NCI-H345 treated with DMSO at 0.1 percent for 48 hours (cell line): ENCODE results near the gene SARM1.
"Not testable (repeated sequence)": the region's sequence is repeated elsewhere in the genome, so short reads cannot be mapped to it uniquely, and the experiment has no call there.

ENCODE experiments used
- DNase-seq: peaks from one replicate; lab custom pipeline; 2025; ENCODE audit not compliant: unreplicated experiment; lab: John Stamatoyannopoulos, UW

The SARM1 gene

GRCh38 chr17:28371245-28372202, at the start of gene SARM1:
TSS of gene SARM1 (plus strand) at chr17:28371694. CDS start at chr17:28372033, 339 bp downstream.
- peak; percentile 84 for DNase-seq

GRCh38 chr17:28324267-28324745, 47.2 kb upstream of the SARM1 start:
- DNase-seq: no peak

GRCh38 chr17:28324781-28325180, 46.7 kb upstream of the SARM1 start:
- no peak for DNase-seq

GRCh38 chr17:28325211-28325610, 46.3 kb upstream of the SARM1 start:
- no peak for DNase-seq

DNA sequence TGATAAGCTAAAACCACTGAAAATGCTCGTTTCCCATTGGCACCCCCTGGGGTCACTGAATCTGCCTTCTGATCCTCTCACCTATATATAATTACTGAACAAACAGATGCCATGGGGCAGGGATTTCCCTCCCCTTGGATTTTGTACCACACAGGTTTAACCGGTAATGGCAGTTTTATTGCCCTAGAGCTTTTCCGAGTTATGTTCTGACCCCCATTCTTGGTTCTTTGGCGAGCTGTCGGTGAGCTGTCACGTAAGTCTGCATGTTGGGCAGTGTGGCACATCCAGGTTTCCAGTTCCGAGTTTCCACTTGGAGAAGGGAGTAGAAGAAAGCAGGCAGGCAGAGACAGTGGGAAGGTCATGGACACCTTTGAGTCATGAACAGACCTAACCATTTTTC, 45.4 kb upstream of the SARM1 start:
- no peak for DNase-seq

DNA sequence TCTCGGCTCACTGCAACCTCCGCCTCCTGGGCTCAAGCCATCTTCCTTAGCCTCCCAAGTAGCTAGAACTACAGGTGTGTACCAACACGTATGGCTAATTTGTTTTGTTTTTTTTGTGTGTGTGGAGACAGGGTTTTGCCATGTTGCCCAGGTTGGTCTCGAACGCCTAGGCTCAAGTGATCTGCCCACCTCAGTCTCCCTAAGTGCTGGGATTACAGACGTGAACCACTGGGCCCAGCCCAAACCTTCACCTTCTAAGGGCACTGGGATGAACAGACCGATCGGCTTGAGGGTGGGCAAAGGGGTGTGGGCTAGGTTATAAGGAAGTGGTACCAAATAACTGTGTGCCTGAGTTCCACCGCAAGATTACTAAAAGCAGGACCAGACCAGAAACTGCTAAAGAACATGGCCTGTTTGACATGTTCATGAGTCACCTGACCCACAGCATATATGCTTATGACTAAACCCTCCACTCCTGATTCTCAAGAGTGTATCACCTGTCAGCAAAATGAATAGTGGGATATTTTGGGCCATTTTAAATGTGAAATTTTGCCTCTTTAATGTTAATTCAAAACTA, 44.4 kb upstream of the SARM1 start:
- no peak for DNase-seq

DNA sequence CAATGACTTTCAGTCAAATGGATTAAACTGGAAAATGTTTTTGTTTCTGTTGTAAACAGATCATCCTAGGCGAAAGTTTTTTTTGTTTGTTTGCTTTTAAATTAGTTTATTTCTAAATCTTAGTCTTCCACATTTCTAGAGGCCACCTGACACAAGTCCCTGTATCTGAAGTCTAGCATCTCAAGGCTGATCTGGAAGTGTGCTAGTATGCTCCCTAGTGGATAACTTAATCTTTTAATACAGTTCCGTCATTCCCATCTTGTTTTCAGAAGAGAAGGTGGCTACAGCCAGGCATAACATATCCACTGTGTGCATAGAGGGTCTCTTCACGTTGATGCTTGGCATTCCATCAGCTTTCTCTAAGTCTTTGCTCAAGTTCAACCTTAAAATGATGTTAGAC, 43.8 kb upstream of the SARM1 start:
- DNase-seq: no peak

DNA sequence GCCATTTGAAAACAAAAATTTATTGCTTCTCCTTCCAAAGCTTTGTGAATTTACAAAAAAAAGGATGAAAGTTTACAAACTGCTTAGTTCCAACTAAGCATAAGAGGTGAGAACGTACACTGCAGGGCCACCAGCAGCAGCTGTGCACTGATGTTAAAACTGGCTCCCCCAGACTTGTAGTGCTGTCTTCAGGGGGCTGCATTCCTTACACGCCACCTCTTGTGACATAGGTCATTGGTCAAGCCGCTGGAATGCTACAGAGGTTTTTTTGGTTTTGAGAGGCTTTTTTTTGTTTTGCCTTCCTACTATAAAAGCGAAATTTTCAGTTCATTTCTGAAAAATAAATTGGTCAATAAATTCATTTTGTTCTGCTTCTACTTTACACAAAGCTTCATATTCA, 43.2 kb upstream of the SARM1 start:
- no peak for DNase-seq

- no peak for DNase-seq
Measured at GRCh38 chr17:28330671-28331070, 40.8 kb upstream of the SARM1 start.

GRCh38 chr17:28331891-28332420, 39.5 kb upstream of the SARM1 start:
- DNase-seq: no peak

- no peak for DNase-seq
Measured at GRCh38 chr17:28333083-28333746, 38.3 kb upstream of the SARM1 start.

- DNase-seq: no peak
Measured at GRCh38 chr17:28334171-28334570, 37.3 kb upstream of the SARM1 start.

- no peak for DNase-seq
Measured at GRCh38 chr17:28334666-28335200, 36.8 kb upstream of the SARM1 start.

GRCh38 chr17:28335201-28335958, 36.1 kb upstream of the SARM1 start, which contains the start of the genes IFT20 and TNFAIP1:
TSS of gene IFT20 (minus strand) at chr17:28335472. CDS start at chr17:28331985, 3,487 bp downstream.
TSS of gene TNFAIP1 (plus strand) at chr17:28335761. CDS start at chr17:28339522, 3,761 bp downstream.
- peak; percentile 99 for DNase-seq

- DNase-seq: peak; percentile 17
Measured at GRCh38 chr17:28335959-28336871, 35.3 kb upstream of the SARM1 start.

GRCh38 chr17:28338056-28338768, 33.3 kb upstream of the SARM1 start:
- DNase-seq: no peak

DNA sequence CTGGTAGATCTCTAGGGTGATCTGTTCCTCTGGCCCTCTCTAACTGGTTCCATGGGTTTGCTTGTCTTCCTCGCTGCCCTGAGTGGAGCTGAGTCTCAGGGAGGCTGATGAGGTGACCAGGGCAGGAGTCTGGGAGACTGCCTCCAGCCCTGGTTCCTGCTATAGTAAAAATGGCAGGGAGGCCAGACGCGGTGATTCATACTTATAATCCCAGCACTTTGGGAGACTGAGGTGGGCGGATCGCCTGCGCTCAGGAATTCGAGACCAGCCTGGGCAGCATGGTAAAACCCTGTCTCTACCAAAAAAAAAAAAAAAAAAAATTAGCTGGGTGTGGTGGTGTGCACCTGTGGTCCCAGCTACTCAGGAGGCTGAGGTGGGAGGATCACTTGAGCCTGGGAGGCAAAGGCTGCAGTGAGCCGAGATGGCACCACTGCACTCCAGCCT, 32.7 kb upstream of the SARM1 start:
- DNase-seq: not testable (repeated sequence)

- no peak for DNase-seq
Measured at GRCh38 chr17:28339431-28339830, 32.1 kb upstream of the SARM1 start.
